ENCODE results near the gene LRRC26.
A peak's percentile ranks its signal among the peaks of the same experiment; 100 is the strongest.

Gene LRRC26

GRCh38 chr9:137181680-137182079, 11.8 kb upstream of the LRRC26 start:
- FAIRE-seq: no peak

- FAIRE-seq: no peak
Measured at GRCh38 chr9:137180491-137180890, 10.6 kb upstream of the LRRC26 start.

- no peak for FAIRE-seq
Measured at GRCh38 chr9:137179761-137180160, 9.9 kb upstream of the LRRC26 start.

- no peak for FAIRE-seq
Measured at GRCh38 chr9:137178939-137179630, 9.2 kb upstream of the LRRC26 start.

- FAIRE-seq: no peak
Measured at GRCh38 chr9:137178201-137178938, 8.5 kb upstream of the LRRC26 start.

GRCh38 chr9:137176302-137177182, 6.7 kb upstream of the LRRC26 start:
- FAIRE-seq: peak; percentile 94

GRCh38 chr9:137175345-137175961, 5.6 kb upstream of the LRRC26 start:
- no peak for FAIRE-seq

- no peak for FAIRE-seq
Measured at GRCh38 chr9:137174722-137175293, 5.0 kb upstream of the LRRC26 start.

- FAIRE-seq: no peak
Measured at GRCh38 chr9:137173796-137174664, 4.2 kb upstream of the LRRC26 start.

GRCh38 chr9:137172901-137173795, 3.3 kb upstream of the LRRC26 start:
- no peak for FAIRE-seq

- no peak for FAIRE-seq
Measured at GRCh38 chr9:137171149-137171900, 1.5 kb upstream of the LRRC26 start.

- FAIRE-seq: no peak
Measured at GRCh38 chr9:137170486-137171148, 766 bp upstream of the LRRC26 start.

GRCh38 chr9:137168904-137169856, 671 bp downstream of the LRRC26 start:
- FAIRE-seq: no peak

GRCh38 chr9:137168573-137168903, 1.3 kb downstream of the LRRC26 start:
- FAIRE-seq: no peak

- FAIRE-seq: no peak
Measured at GRCh38 chr9:137167747-137168572, 1.9 kb downstream of the LRRC26 start.

GRCh38 chr9:137167277-137167746, 2.5 kb downstream of the LRRC26 start:
- FAIRE-seq: no peak

Measured in G401.6 (cell line).